Spleen (tissue), 7 donors: ENCODE results near the gene EPHA2.

ENCODE experiments used
- CTCF ChIP-seq, 11 experiments: fragments of 200-600 bp in 7 of 11; fragments of 450-650 bp in 4 of 11; sonication (generic) in 4 of 11; IDR thresholded peaks in 8 of 11; conservative IDR thresholded peaks in 3 of 11; 1 replicate in 7 of 11; 2 replicates in 4 of 11; pipeline versions ENCODE4 v1.4.0 to v1.8.0; 2016 to 2021; ENCODE audit warnings: antibody characterized with exemption in 11 of 11, inconsistent platforms in 4 of 11, mild to moderate bottlenecking in 1 of 11
- POLR2A ChIP-seq, 3 donors: fragments of 450-650 bp; IDR thresholded peaks; one replicate each; pipeline ENCODE4 v1.5.1; 2017; ENCODE audit warnings: antibody characterized with exemption in 3 of 3, mild to moderate bottlenecking in 1 of 3
- POLR2AphosphoS5 ChIP-seq, 3 donors: sonication (generic); formaldehyde crosslinking; IDR thresholded peaks; one replicate each; pipeline ENCODE4 v1.5.1; 2017; ENCODE audit warnings: antibody characterized with exemption in 3 of 3
- donor health status: DM: no; HTN: no; CAD: no; lungs with moderate emphysema.
- donor health status: DM: no; HTN: no; CAD: no.
- donor health status: DM: no; HTN: no; CAD: no.

GRCh38 chr1:16091296-16091695 lies 64.6 kb downstream of the EPHA2 start:
- TF ChIP-seq CTCF (IDR thresholded peaks at IDR 0.05 in 8 of 11, conservative IDR thresholded peaks at IDR 0.05 in 3 of 11) (no peak), POLR2A (IDR thresholded peaks at IDR 0.05) (no peak), POLR2AphosphoS5 (IDR thresholded peaks at IDR 0.05) (no peak)
